GM12878 (cell line): ENCODE measurements around the gene ZNF710. TPM values are rescaled to one million over a fixed set of nuclear protein-coding genes. Genes with fewer than 3 reads are reported as not detected.

Experiments used
- ASH2L ChIP-seq: fragments of 300-600, 200-600 bp; sonication (generic); IDR thresholded peaks from 2 replicates; pipeline ENCODE4 v1.6.1; 2017; ENCODE audit warnings: low read depth, mild to moderate bottlenecking, borderline replicate concordance
- BACH1 ChIP-seq: fragments of 450-650 bp; IDR thresholded peaks from 2 replicates; pipeline ENCODE4 v1.6.1; 2017; ENCODE audit warnings: mild to moderate bottlenecking, borderline replicate concordance
- BCL11A ChIP-seq: IDR thresholded peaks from 2 replicates; pipeline ENCODE4 v1.6.1; 2011; ENCODE audit warnings: low read depth, low read length
- BCL3 ChIP-seq: IDR thresholded peaks from 2 replicates; pipeline ENCODE4 v1.6.1; 2011; ENCODE audit warnings: borderline replicate concordance, low read depth, mild to moderate bottlenecking, moderate library complexity, low read length; ENCODE audit not compliant: insufficient read depth, poor library complexity, severe bottlenecking
- E2F4 ChIP-seq: IDR thresholded peaks from 2 replicates; pipeline ENCODE4 v1.6.1; 2012; ENCODE audit warnings: low read depth, low read length, improper control_type of control experiment
- E2F8 ChIP-seq: fragments of 450-650 bp; IDR thresholded peaks from 2 replicates; pipeline ENCODE4 v1.6.1; 2018; ENCODE audit warnings: mild to moderate bottlenecking, low read depth, moderate library complexity; ENCODE audit not compliant: partially characterized antibody
- EED ChIP-seq: sonication (generic); IDR thresholded peaks from 2 replicates; pipeline ENCODE4 v1.6.1; 2016; ENCODE audit warnings: antibody characterized with exemption, low read depth
- KAT2A ChIP-seq: conservative IDR thresholded peaks from 2 replicates; pipeline ENCODE4 v1.6.1; 2011; ENCODE audit warnings: low read depth, low read length; ENCODE audit not compliant: control insufficient read depth
- MLLT1 ChIP-seq: fragments of 450-650 bp; IDR thresholded peaks from 2 replicates; pipeline ENCODE4 v1.6.1; 2016; ENCODE audit warnings: mild to moderate bottlenecking
- NFYA ChIP-seq: IDR thresholded peaks from 2 replicates; pipeline ENCODE4 v1.6.1; 2011; ENCODE audit warnings: low read depth, mild to moderate bottlenecking, low read length, improper control_type of control experiment, borderline replicate concordance
- POLR2AphosphoS2 ChIP-seq: IDR thresholded peaks from 2 replicates; pipeline ENCODE4 v1.6.1; 2011; ENCODE audit warnings: low read depth, mild to moderate bottlenecking, low read length, improper control_type of control experiment, moderate library complexity
- SKIL ChIP-seq: fragments of 450-650 bp; IDR thresholded peaks from 2 replicates; pipeline ENCODE4 v1.6.1; 2017; ENCODE audit warnings: mild to moderate bottlenecking, low read depth, inconsistent platforms; ENCODE audit not compliant: poor library complexity, severe bottlenecking
- SPI1 ChIP-seq: IDR thresholded peaks from 2 replicates; pipeline ENCODE4 v1.6.1; 2011; ENCODE audit warnings: low read depth, mild to moderate bottlenecking, low read length, moderate library complexity, borderline replicate concordance; ENCODE audit not compliant: insufficient read depth
- ZBTB40 ChIP-seq: fragments of 450-650 bp; IDR thresholded peaks from 2 replicates; pipeline ENCODE4 v1.6.1; 2016; ENCODE audit warnings: mild to moderate bottlenecking, moderate library complexity, borderline replicate concordance
- ZNF384 ChIP-seq: IDR thresholded peaks from 2 replicates; pipeline ENCODE4 v1.6.1; 2012; ENCODE audit warnings: low read depth, mild to moderate bottlenecking, low read length, improper control_type of control experiment, borderline replicate concordance
- polyA plus RNA-seq, 11 experiments: library from polyadenylated mRNA; depleted of rRNA in 4 of 11; unstranded in 6 of 11; stranded (reverse) in 5 of 11; fragments of >200 nt; fragmentation: Nextera tagmentation in 4 of 11; fragmentation: Illumina TruSeq in 1 of 11; extraction: Ambion mirVana in 4 of 11; extraction: Trizol in 1 of 11; gene quantifications; 1 replicate in 1 of 11; 2 replicates in 10 of 11; pipeline versions ENCODE4 v1.2.1 to v1.2.3, GENCODE V29; 2011 to 2016; ENCODE audit warnings: inconsistent platforms in 2 of 11, missing spikeins in 2 of 11, low read depth in 1 of 11
- total RNA-seq, 4 experiments: library from RNA; depleted of rRNA in 3 of 4; stranded (reverse); fragments of >200 nt in 3 of 4; fragmentation: Illumina TruSeq in 1 of 4; extraction: Trizol in 1 of 4; gene quantifications; 2 replicates each; pipeline versions ENCODE4 v1.2.1 to v1.2.3, GENCODE V29; 2013 to 2021

Gene ZNF710
- total and polyA plus RNA-seq, 10 of the 15 experiments (the other 5 are each of a cell fraction or from before 2014, with no cell fraction given): 1.4 to 43.5 (median 9.8) TPM

- TF ChIP-seq ZBTB40: no peak
- TF ChIP-seq ASH2L: no peak
- no peak for TF ChIP-seq SKIL
- TF ChIP-seq BCL3: peak; percentile 66
- TF ChIP-seq NFYA: no peak
- no peak for TF ChIP-seq SPI1
- TF ChIP-seq KAT2A: no peak
- TF ChIP-seq ZNF384: no peak
- TF ChIP-seq POLR2AphosphoS2: no peak
- no peak for TF ChIP-seq MLLT1
- TF ChIP-seq BCL11A: no peak
- TF ChIP-seq BACH1: no peak
- no peak for TF ChIP-seq E2F8
- peak; percentile 76 for TF ChIP-seq EED
- TF ChIP-seq E2F4: no peak
These were observed 60.9 kb downstream of the ZNF710 start (continued) for GRCh38 chr15:90062023-90062442.
